CD4-positive, alpha-beta T cell (primary cell): ENCODE results near the gene AMDHD2. TPM values are rescaled to one million over a fixed set of nuclear protein-coding genes. Genes with fewer than 3 reads are reported as not detected.
"Not testable (repeated sequence)": the region's sequence is repeated elsewhere in the genome, so short reads cannot be mapped to it uniquely, and the experiment has no call there.

Experiments
- ATAC-seq: fragments of 200-7000 bp; cut with Tn5 transposase; one replicate; pipeline ENCODE4 v1.10.0; 2022; ENCODE audit warnings: mild to moderate bottlenecking; ENCODE audit not compliant: poor library complexity
- CTCF ChIA-PET: fragments of 350-600 bp; sonication (Branson Sonifier 250); formaldehyde crosslinking; loops from one replicate; lab custom pipeline; 2021; ENCODE audit warnings: antibody characterized with exemption, inconsistent platforms; lab: Charles Lee
- POLR2A ChIA-PET: fragments of 350-600 bp; sonication (Branson Sonifier 250); formaldehyde crosslinking; loops from one replicate; lab custom pipeline; 2021; ENCODE audit warnings: antibody characterized with exemption, inconsistent platforms; lab: Charles Lee
- DNase-seq, 14 experiments: peaks; one replicate each; pipeline ENCODE4 v3.0.0-alpha.2; 2013 to 2020; ENCODE audit warnings: mixed read lengths in 2 of 14
- H3K27ac ChIP-seq, 2 donors: one replicate each; pipeline versions ENCODE4 v1.5.1 to v1.7.0; 2013; ENCODE audit warnings: low read length in 2 of 2, low read depth in 1 of 2, mild to moderate bottlenecking in 1 of 2
- H3K27me3 ChIP-seq, 2 experiments: 1 replicate in 1 of 2; 2 replicates in 1 of 2; pipeline versions ENCODE4 v1.6.1 to v1.7.0; 2013; ENCODE audit warnings: low read length in 2 of 2, control low read depth in 1 of 2, mild to moderate bottlenecking in 1 of 2, moderate library complexity in 1 of 2; ENCODE audit not compliant: insufficient read depth in 2 of 2, control insufficient read depth in 1 of 2
- H3K36me3 ChIP-seq: one replicate; pipeline ENCODE4 v1.6.1; 2013; ENCODE audit warnings: low read length, control low read depth; ENCODE audit not compliant: insufficient read depth
- H3K4me1 ChIP-seq: one replicate; pipeline ENCODE4 v1.6.1; 2013; ENCODE audit warnings: low read length, control low read depth; ENCODE audit not compliant: insufficient read depth
- H3K4me3 ChIP-seq: one replicate; pipeline ENCODE4 v1.5.1; 2013; ENCODE audit warnings: mild to moderate bottlenecking, low read length, moderate library complexity
- H3K9me3 ChIP-seq, 2 experiments: 1 replicate in 1 of 2; 2 replicates in 1 of 2; pipeline versions ENCODE4 v1.6.1 to v1.7.0; 2013; ENCODE audit warnings: low read length in 2 of 2, mild to moderate bottlenecking in 2 of 2, control low read depth in 1 of 2, moderate library complexity in 1 of 2; ENCODE audit not compliant: control insufficient read depth in 1 of 2, insufficient read depth in 1 of 2
- H3K27ac Mint-ChIP-seq: one replicate; pipeline ENCODE4 v1.8.0; 2020; ENCODE audit warnings: mixed read lengths
- H3K27me3 Mint-ChIP-seq: one replicate; pipeline ENCODE4 v1.8.0; 2021; ENCODE audit warnings: mixed read lengths
- H3K36me3 Mint-ChIP-seq: one replicate; pipeline ENCODE4 v1.8.0; 2021; ENCODE audit warnings: low read depth, mixed read lengths
- H3K4me1 Mint-ChIP-seq: one replicate; pipeline ENCODE4 v1.8.0; 2021; ENCODE audit warnings: low read depth, mixed read lengths
- H3K4me3 Mint-ChIP-seq: one replicate; pipeline ENCODE4 v1.8.0; 2020; ENCODE audit warnings: mild to moderate bottlenecking, mixed read lengths
- H3K9me3 Mint-ChIP-seq: one replicate; pipeline ENCODE4 v1.8.0; 2020; ENCODE audit warnings: mixed read lengths
- CTCF ChIP-seq: fragments of 200-600 bp; IDR thresholded peaks from one replicate; pipeline ENCODE4 v1.8.0; 2022; ENCODE audit warnings: antibody characterized with exemption, mild to moderate bottlenecking
- intact Hi-C, 2 experiments: fragments of 100-400 bp; cut with DNase I in 1 of 2; cut with micrococcal nuclease in 1 of 2; formaldehyde crosslinking; loops; one replicate each; pipeline versions ENCODE4 v1.15.1 to v1.9.0; 2023 to 2025; cut with DNase I, micrococcal nuclease
- total RNA-seq, 174 experiments: library from RNA in 2 of 174; stranded (reverse) in 2 of 174; gene quantifications; one replicate each; pipeline ENCODE4 v1.2.3 and lab custom pipeline; 2021 to 2026

The AMDHD2 gene
- total RNA-seq, 2 experiments from 2014 or later, result 171 to 177 TPM

GRCh38 chr16:2554709-2555425 lies 34.7 kb downstream of the AMDHD2 start:
- intact Hi-C loops, DNase-seq, H3K9me3 ChIP-seq, H3K4me1 Mint-ChIP-seq, ATAC-seq, H3K9me3 Mint-ChIP-seq, H3K27me3 Mint-ChIP-seq, H3K36me3 Mint-ChIP-seq, POLR2A ChIA-PET, H3K4me1 ChIP-seq, H3K27ac ChIP-seq, H3K4me3 Mint-ChIP-seq, H3K4me3 ChIP-seq, H3K36me3 ChIP-seq, H3K27ac Mint-ChIP-seq, CTCF ChIA-PET, H3K27me3 ChIP-seq: not testable (repeated sequence)

DNA sequence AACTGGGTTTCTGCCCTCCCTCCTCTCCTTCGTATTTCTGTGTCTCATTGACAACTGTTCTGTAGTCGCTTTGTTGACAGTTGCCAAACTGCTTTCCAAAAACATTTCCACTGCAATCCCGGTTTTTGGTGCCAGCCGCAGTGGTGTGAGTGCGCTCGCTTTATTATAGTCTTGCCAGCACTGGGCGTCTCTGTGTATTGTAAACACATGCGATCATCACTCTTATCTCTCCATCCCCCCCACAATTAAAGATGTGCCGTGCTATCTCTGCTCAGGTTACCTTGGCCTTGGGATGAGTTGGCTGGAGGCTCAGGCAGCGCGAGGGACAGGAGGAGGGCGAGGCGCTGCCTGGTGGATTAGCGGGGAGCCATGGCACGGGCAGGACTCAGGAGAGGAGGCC lies 37.0 kb downstream of the AMDHD2 start:
- H3K36me3 Mint-ChIP-seq, result not testable (repeated sequence)

DNA sequence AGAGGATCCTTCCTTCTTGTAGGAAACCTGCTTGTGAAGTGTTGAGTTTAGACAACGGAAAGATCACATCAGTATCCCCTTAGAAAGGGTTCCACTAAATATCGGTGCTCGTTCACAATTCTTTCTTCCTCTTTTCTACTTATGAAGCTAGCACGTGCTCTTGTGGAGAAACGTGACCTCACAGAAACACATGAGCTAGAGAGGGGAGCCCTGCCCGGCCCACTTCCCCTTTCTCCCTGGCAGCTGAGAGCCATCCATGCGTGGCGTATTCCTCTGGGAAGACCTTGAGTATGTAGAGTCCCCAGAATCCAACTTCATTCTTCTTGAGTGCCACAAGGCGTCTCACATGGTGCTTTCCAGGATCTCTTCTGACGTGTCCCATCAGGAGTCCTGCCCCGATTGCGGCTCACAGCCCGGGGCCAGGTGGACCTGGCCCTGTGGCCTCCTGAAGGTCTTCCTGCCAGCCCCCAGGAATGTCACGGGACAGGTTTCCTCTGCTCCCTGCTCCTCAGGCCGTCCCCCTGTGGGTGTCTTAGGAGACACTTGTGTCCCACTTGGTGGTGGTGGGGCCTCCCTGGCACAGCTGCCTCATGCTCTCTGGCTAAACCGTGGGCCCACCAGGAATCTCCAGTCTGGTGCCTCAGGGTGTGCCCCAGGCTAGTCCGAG lies 40.1 kb downstream of the AMDHD2 start:
- not testable (repeated sequence) for H3K36me3 Mint-ChIP-seq, H3K4me1 Mint-ChIP-seq, ATAC-seq

More for the DNA sequence above, 37.0 kb downstream of the AMDHD2 start:
- ATAC-seq, H3K27me3 ChIP-seq, H3K27ac ChIP-seq, H3K4me3 Mint-ChIP-seq, H3K4me1 ChIP-seq, H3K36me3 ChIP-seq, H3K27ac Mint-ChIP-seq, intact Hi-C loops, H3K4me3 ChIP-seq, H3K27me3 Mint-ChIP-seq, CTCF ChIA-PET, POLR2A ChIA-PET, H3K9me3 ChIP-seq, H3K4me1 Mint-ChIP-seq, DNase-seq, H3K9me3 Mint-ChIP-seq: not testable (repeated sequence)

GRCh38 chr16:2560798-2561133 lies 40.6 kb downstream of the AMDHD2 start:
- ATAC-seq, result peak; percentile 98
- H3K36me3 Mint-ChIP-seq, H3K9me3 ChIP-seq, H3K27ac ChIP-seq, intact Hi-C loops, H3K36me3 ChIP-seq, H3K4me1 ChIP-seq, H3K9me3 Mint-ChIP-seq, H3K27me3 ChIP-seq, CTCF ChIA-PET, H3K27me3 Mint-ChIP-seq, H3K4me3 ChIP-seq, H3K27ac Mint-ChIP-seq, H3K4me1 Mint-ChIP-seq, POLR2A ChIA-PET, H3K4me3 Mint-ChIP-seq: not testable (repeated sequence)
- peak; percentile 35 for TF ChIP-seq CTCF
- DNase-seq, result peak in 11 of 14 experiments; percentile 46 to 75 (median 56)

More for the DNA sequence above, 40.1 kb downstream of the AMDHD2 start:
- H3K4me1 ChIP-seq, intact Hi-C loops, DNase-seq, CTCF ChIA-PET, H3K36me3 ChIP-seq, H3K4me3 Mint-ChIP-seq, H3K27me3 Mint-ChIP-seq, H3K4me3 ChIP-seq, POLR2A ChIA-PET, H3K9me3 Mint-ChIP-seq, H3K9me3 ChIP-seq, H3K27ac Mint-ChIP-seq, H3K27me3 ChIP-seq, H3K27ac ChIP-seq: not testable (repeated sequence)

- H3K4me3 Mint-ChIP-seq, H3K36me3 Mint-ChIP-seq, H3K27me3 ChIP-seq, H3K27me3 Mint-ChIP-seq, intact Hi-C loops, POLR2A ChIA-PET, ATAC-seq, H3K9me3 ChIP-seq, CTCF ChIA-PET, H3K4me3 ChIP-seq, H3K36me3 ChIP-seq, H3K4me1 ChIP-seq, DNase-seq, H3K27ac ChIP-seq, H3K4me1 Mint-ChIP-seq, H3K9me3 Mint-ChIP-seq, H3K27ac Mint-ChIP-seq: not testable (repeated sequence)
Observed at GRCh38 chr16:2567506-2567905, 47.3 kb downstream of the AMDHD2 start.

DNA sequence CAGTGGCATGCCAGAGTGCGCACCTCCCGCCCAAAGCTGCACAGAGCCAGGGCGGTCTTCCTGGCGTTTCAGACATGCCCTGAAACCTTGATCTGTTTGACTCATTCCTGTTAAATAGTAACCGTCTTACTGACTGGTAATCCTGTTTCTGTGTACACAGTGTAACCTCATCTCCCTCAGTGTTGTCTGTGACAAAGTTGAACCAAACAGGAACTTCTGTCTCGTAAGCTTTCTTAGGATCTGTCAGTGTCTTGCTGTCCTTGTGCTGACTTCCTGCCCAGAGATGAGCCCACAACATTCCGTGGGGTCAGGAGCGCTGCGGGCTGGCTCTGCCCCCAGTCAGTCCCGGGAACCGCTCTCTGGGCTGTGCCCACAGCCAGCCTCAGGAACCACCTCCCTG lies 48.4 kb downstream of the AMDHD2 start:
- H3K27ac ChIP-seq, POLR2A ChIA-PET, H3K27me3 Mint-ChIP-seq, H3K27ac Mint-ChIP-seq, H3K4me3 ChIP-seq, H3K27me3 ChIP-seq, H3K36me3 Mint-ChIP-seq, H3K4me1 ChIP-seq, H3K4me3 Mint-ChIP-seq, H3K9me3 Mint-ChIP-seq, H3K9me3 ChIP-seq, H3K36me3 ChIP-seq, CTCF ChIA-PET, ATAC-seq, H3K4me1 Mint-ChIP-seq, intact Hi-C loops, DNase-seq: not testable (repeated sequence)
